Stimulated activated CD8-positive, alpha-beta memory T cell treated with anti-CD3 and anti-CD28 coated beads, Interleukin-7, amount 100 ng/mL, for 48 hours (primary cell): ENCODE data around the gene GOLPH3L.
"Not testable (repeated sequence)": the region's sequence is repeated elsewhere in the genome, so short reads cannot be mapped to it uniquely, and the experiment has no call there.

Experiments
- DNase-seq, 2 donors: peaks; one replicate each; pipeline ENCODE4 v3.0.0-alpha.2; 2020; ENCODE audit warnings: low read depth in 1 of 2; ENCODE audit errors: extremely low read depth in 1 of 2

GOLPH3L gene

DNA sequence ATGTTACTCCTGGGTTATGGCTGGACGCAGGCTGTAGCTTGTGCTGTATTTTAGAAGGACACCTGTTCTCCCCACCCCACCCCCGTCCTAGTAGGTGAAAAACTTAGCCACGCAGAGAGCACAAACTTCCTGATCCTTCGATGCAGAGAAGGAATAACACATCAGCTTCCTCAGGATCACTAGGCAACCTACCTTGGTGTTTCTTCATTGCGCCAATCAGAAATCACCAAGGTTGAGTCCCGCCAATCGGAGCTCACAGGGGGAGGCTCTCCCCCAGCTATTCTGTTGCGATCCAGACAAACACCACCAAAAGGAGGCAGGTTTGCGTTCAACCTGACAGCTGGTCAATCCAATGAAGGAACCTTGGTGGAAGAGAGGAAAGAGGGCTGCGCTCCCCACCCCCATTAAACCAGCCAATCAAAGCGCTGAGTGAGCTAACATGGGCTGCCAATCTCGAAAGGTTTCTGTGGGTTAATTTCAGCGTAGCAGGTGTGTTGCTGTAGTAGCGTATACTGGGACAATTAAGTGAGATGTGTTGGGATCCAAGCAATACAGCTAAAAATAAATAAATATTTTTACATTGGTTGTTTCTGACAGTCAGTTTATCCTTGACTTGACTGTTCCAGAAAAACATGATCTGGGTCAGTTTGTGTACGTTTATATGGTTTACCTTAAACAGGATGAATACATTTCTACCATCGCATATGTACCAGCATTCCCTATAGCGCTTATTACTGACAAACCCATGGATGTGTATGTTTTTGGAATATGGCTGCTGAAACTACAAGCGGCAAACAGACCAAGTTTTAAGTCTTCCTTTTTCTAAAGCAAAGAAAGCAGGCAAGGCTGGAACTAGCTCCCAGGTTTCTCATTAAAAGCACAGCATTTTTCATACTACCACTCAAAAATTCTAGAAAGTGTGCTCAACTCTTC, at the start of gene GOLPH3L:
GOLPH3L (minus strand) TSS at position 160 of the 933 bp plus-strand sequence. CDS start 2,316 bp downstream, outside the sequence.
- DNase-seq: peak; percentile 70 to 90

DNA sequence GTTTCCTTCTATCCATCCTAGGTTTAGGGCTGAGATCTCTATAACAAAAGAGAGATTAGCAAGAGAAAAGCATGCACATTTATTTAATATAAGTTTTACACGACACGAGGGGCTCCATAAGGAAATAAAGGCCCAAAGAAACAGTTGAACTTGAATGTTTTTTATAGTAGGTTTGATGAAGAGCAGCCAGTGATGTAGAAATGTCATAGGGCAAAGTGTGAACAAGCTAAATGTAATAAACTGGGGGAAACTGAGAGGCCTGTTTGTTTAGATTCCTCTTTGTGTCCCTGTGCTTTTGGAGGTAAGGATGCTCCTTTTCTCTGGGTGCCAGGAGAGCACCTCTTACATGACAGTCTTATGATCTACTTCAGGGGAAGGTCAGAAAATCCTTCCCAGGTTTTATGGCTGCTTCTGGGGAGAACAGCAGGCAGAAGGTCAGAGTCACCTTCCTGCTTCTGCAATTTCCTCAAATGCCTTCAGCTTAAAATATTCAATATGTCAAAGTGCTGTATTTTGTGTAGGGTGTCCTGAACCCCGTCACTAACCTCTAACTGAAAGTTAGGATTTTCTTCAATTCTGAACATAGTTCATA, 33.3 kb upstream of the GOLPH3L start:
- DNase-seq: no peak

GRCh38 chr1:150724336-150724735, 27.4 kb upstream of the GOLPH3L start:
- no peak for DNase-seq

DNA sequence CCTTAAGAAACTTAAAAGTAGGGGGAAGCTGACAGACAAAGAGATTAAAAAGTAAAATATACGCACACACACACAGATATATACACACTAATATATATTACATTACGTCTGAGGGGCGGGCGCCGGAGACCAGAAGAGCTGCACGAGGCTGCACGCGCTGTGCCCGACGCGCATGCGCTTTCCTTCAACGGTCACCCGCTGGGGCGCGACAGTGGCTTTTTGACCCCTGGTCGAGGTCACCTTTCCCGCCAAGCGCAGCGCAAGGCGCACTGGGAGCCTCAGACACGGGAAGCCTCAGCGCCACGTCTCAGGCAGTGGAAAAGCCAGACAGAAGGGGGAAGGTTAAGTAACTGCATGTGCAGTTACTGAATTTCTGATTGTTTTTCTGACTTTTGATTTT, 23.7 kb upstream of the GOLPH3L start, which contains the start of gene HORMAD1:
HORMAD1 (minus strand) TSS at position 193 of the 400 bp plus-strand sequence. CDS start 1,390 bp downstream, outside the sequence.
- DNase-seq: no peak

DNA sequence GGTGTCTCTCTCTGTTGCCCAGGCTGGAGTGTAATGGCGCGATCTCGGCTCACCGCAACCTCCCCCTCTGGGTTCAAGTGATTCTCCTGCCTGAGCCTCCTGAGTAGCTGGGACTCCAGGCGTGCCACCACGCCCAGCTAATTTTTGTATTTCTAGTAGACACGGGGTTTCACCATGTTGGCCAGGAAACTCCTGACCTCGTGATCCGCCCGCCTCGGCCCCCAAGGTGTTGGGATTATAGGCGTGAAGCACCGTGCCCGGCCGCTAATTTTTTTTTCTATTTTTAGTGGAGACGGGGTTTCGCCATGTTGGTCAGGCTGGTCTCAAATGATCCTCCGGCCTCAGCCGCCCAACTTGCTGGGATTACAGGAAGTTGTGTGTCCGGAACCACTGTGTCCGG, 23.1 kb upstream of the GOLPH3L start:
- DNase-seq: no peak

GRCh38 chr1:150718225-150718891, 21.4 kb upstream of the GOLPH3L start:
- DNase-seq: no peak

GRCh38 chr1:150709031-150709430, 12.1 kb upstream of the GOLPH3L start:
- not testable (repeated sequence) for DNase-seq

DNA sequence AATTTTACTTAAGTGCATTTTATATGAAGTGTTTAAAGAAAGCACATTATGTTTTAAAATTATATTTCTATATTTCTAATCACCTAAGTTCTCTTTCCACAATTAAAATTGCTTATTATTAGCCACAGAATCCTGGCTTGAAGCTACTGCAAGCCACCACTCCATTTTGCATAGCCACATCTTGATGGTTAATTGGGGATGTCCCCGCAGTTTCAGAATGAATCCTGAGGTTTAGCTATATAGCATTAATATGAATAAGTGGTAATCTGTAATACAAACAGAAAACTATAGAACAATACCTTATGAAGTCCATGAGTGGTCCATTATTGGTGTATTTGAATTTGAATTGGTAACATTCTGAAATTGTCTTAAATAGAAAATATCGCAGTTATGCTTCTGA, 11.6 kb upstream of the GOLPH3L start:
- peak in 1 of 2 donors; percentile 22 for DNase-seq

DNA sequence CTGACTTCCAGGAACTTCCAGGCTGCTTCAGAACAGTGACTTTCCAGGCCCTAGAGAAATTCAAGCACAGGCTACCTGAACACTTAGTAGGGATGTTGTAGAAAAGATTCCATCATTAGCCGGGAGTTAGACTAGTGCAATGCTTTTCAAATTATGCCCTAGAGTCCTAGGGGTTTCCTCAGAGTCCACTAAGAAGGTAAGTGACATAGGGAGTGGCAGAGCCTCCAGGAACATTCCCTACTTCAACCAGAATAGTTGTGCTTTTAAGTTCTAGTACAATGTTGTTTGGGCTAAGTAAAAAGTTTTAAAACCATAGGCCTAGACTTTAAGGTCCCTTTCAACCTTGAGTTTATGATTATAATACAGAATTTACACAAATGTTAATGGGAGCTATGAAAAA, 9.1 kb upstream of the GOLPH3L start:
- DNase-seq: no peak

DNA sequence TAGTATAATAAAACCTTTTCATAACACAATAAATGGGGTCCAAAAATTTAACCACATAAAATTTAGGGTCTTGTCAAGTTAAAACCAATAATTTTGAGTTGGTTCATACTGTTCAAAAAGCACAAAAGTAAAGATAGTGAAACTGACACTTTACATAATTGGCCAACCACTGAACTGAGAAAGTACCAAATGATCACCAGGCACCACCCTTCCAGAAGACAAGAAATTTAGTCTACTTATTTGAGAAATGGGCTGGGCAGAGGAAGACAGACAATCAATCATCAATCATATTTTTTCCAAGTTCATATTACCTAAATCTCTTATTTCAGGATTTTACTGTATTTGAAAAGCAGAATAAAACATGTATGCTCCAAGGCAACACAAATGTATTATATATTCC, 6.5 kb upstream of the GOLPH3L start:
- DNase-seq: no peak

DNA sequence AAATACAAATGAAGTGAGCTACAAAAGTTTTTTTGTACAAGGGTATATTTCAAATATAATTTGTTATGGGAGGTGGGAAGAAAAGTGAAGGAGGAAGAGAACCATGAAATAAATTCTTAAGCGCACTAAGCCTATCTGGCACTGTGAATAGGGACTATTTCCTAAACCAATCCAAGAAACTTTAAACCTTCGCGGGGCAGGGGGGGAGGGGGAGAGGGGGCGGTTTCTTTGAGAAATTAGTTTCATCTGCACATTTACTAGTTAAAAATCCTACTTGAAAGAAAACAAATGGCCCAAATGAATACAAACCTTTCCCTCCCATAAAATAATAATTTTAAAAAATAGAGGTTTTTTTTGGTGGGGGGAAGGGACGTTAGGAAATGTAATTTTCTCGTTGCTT, 364 bp downstream of the GOLPH3L start:
- no peak for DNase-seq

GRCh38 chr1:150696162-150696561, 792 bp downstream of the GOLPH3L start:
- DNase-seq: no peak

DNA sequence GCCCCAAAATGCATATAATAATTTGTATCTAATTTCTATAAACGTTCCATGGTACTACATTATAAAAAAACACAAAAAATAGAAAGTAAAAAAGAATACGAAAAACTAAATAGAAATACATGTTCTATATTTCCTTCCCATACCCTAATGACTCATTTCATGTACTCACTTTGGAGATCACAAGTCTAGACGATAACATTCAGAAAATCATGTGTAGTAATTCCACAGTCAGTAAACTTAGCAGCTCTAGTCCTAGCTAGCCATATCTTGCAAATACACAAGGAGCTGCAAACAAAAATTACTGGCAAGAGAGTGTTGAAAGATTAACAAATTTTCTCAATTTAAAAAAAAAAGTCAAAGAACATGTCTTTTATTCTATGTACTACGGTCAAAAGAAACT, 1.4 kb downstream of the GOLPH3L start:
- DNase-seq: no peak

DNA sequence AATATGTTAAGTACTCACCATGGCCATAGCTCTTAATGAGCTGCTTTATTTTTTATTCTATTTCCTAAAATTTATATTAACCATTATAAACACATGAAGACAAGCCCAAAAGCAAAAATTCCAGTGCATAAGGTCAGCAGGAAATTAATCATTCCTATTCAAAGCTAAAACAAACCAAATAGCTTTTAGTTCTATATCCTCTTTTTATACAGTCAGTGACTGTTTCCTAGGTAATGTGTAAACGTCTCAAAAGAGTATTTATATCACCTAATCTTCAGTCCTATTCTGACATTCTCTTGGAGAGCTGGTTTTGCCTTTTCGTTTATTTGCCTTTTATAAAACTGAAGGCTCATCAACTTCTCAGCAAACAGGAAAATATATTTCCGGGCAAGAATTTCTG, 4.2 kb downstream of the GOLPH3L start:
- no peak for DNase-seq

- DNase-seq: no peak
Measured at GRCh38 chr1:150688763-150689162, 8.2 kb downstream of the GOLPH3L start.

DNA sequence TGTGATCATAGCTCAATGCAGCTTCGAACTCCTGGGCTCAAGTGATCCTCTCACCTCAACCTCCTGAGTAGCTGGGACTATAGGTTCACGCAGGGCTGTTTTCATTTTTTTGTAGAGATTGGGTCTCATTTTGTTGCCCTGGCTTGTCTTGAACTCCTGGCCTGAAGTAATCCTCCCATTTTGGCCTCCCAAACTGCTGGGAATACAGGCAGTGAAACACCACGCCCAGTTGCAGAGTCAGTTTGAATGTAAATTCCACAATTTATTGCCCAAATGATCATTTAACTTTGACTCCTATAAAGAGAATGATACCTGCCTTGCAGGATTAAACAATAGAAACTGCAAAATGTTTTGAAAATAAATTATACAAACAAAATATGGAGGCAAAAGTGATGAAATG, 10.7 kb downstream of the GOLPH3L start:
- DNase-seq: no peak

DNA sequence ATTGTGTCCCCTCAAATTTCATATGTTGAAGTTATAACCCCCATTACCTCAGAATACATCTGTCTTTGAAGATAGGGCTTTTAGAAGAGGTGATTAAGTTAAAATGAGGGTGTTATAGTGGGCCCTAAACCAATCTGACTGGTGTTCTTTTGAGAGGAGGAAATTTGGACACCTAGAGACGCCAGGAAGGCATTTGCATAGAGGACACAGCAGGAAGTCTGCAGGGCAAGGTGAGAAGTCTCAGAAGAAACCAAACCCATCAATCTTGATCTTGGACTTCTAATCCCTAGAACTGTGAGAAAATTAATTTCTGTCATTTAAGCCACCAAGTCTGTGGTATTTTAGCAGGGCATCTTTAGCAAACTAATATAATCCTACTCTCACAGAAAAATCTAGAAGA, 13.0 kb downstream of the GOLPH3L start:
- no peak for DNase-seq

- DNase-seq: no peak
Measured at GRCh38 chr1:150678988-150679387, 18.0 kb downstream of the GOLPH3L start.

GRCh38 chr1:150674881-150675280, 22.1 kb downstream of the GOLPH3L start:
- DNase-seq: no peak

DNA sequence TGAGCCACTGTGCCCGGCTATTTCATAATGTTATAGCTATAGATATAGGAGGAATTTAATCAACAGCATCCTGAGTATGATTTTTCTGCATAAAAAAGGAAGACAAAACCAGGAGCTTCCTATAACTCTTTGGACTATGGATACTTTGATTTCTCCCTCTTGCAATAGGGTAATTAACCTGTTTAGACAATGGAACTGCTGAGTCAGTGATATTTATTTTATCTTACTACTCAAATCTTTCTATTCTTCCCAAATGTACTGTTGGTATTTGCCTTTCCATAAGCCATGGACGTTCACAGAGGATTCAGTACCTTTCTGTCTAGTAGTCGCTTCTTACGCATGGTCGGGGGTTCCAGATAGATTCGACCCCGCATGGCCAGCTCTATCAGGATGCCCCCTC, 33.6 kb downstream of the GOLPH3L start:
- no peak for DNase-seq

DNA sequence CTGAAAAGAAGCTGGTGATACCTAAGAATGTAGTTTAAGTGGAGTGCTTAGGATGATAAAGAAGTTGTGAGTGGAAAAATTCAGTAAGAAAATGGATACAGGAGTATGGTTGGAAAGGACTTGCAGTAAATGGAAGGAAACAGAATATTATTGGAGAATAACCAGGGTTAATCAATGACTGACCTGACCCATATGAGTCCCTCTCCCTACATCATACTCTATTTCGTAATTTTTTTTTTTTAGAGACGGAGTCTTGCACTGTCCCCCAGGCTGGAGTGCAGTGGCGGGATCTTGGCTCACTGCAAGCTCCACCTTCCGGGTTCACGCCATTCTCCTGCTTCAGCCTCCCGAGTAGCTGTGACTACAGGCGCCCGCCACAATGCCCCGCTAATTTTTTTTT, 34.1 kb downstream of the GOLPH3L start:
- no peak for DNase-seq

- DNase-seq: no peak
Measured at GRCh38 chr1:150661156-150661555, 35.8 kb downstream of the GOLPH3L start.
